Mesendoderm (in vitro differentiated cells): ENCODE measurements around the gene ANKS1A.

Source experiments
- DNase-seq: peaks from one replicate; pipeline ENCODE4 v3.0.0; 2013
- H2AK5ac ChIP-seq: 2 replicates; pipeline ENCODE4 v1.6.1; 2013; ENCODE audit warnings: low read length, inconsistent platforms
- H2BK120ac ChIP-seq: 2 replicates; pipeline ENCODE4 v1.6.1; 2013; ENCODE audit warnings: low read depth, mild to moderate bottlenecking, low read length, moderate library complexity, mixed read lengths
- H2BK15ac ChIP-seq: replicated peaks from 2 replicates; pipeline ENCODE4 v1.6.1; 2013; ENCODE audit warnings: low read depth, mild to moderate bottlenecking, moderate library complexity
- H2BK5ac ChIP-seq: 2 replicates; pipeline ENCODE4 v1.6.1; 2013; ENCODE audit warnings: low read length, inconsistent platforms
- H3K18ac ChIP-seq: 2 replicates; pipeline ENCODE4 v1.6.1; 2013; ENCODE audit warnings: mild to moderate bottlenecking, low read length, mixed read lengths
- H3K23ac ChIP-seq: one replicate; pipeline ENCODE4 v1.6.1; 2013; ENCODE audit warnings: low read length
- H3K27ac ChIP-seq: 2 replicates; pipeline ENCODE4 v1.5.1; 2013; ENCODE audit warnings: low read depth, mild to moderate bottlenecking, inconsistent platforms, low read length, moderate library complexity
- H3K27me3 ChIP-seq: 2 replicates; pipeline ENCODE4 v1.6.1; 2013; ENCODE audit warnings: low read length, control low read depth, mild to moderate bottlenecking, inconsistent platforms; ENCODE audit not compliant: insufficient read depth, poor library complexity
- H3K36me3 ChIP-seq: 2 replicates; pipeline ENCODE4 v1.6.1; 2013; ENCODE audit warnings: low read length, inconsistent platforms; ENCODE audit not compliant: control insufficient read depth, insufficient read depth
- H3K4ac ChIP-seq: one replicate; pipeline ENCODE4 v1.6.1; 2013; ENCODE audit warnings: low read depth, mild to moderate bottlenecking, low read length, moderate library complexity
- H3K4me1 ChIP-seq: 2 replicates; pipeline ENCODE4 v1.6.1; 2013; ENCODE audit warnings: low read depth, low read length, inconsistent platforms; ENCODE audit not compliant: control insufficient read depth
- H3K4me2 ChIP-seq: 2 replicates; pipeline ENCODE4 v1.6.1; 2013; ENCODE audit warnings: low read length
- H3K4me3 ChIP-seq: 2 replicates; pipeline ENCODE4 v1.5.1; 2013; ENCODE audit warnings: mild to moderate bottlenecking, low read length
- H3K56ac ChIP-seq: one replicate; pipeline ENCODE4 v1.6.1; 2013; ENCODE audit warnings: low read length
- H3K79me1 ChIP-seq: 2 replicates; pipeline ENCODE4 v1.6.1; 2013; ENCODE audit warnings: low read length, inconsistent platforms
- H3K79me2 ChIP-seq: 2 replicates; pipeline ENCODE4 v1.6.1; 2013; ENCODE audit warnings: mild to moderate bottlenecking, low read length; ENCODE audit not compliant: control insufficient read depth, insufficient read depth
- H3K9ac ChIP-seq: 2 replicates; pipeline ENCODE4 v1.6.1; 2013; ENCODE audit warnings: low read length, inconsistent platforms
- H4K5ac ChIP-seq: one replicate; pipeline ENCODE4 v1.6.1; 2013; ENCODE audit warnings: low read length
- H4K8ac ChIP-seq: one replicate; pipeline ENCODE4 v1.6.1; 2013; ENCODE audit warnings: low read depth, mild to moderate bottlenecking, control low read depth, low read length, moderate library complexity
- WGBS: extraction: QIAGEN DNeasy Blood & Tissue Kit; methylation state at CpG from one replicate; pipeline ENCODE4 v1.1.7; 2013; ENCODE audit warnings: low lambda C conversion rate, missing lambda C conversion rate; ENCODE audit not compliant: insufficient coverage; ENCODE audit errors: extremely low coverage; 5-methylcytosine and 5-hydroxymethylcytosine counted together

The ANKS1A gene

GRCh38 chr6:35046862-35047261 is 157.8 kb downstream of the ANKS1A start:
- Histone ChIP-seq H3K4me2 (no peak overlapping the region), H3K27me3 (no peaks in the 10 kb centered on the region), H3K4me3 (no peak overlapping the region), H4K5ac (no peak overlapping the region), H3K79me2 (no peaks in the 10 kb centered on the region), H3K4ac (no peak overlapping the region), H3K27ac (no peak overlapping the region), H3K18ac (no peak overlapping the region), H3K56ac (no peak overlapping the region), H2BK5ac (no peak overlapping the region), H4K8ac (no peak overlapping the region), H3K23ac (no peak overlapping the region), H3K9ac (no peak overlapping the region), H2BK15ac (no peak overlapping the region), H2AK5ac (no peak overlapping the region), H3K36me3 (no peaks in the 10 kb centered on the region), H3K79me1 (peaks cover 3% of the 10 kb centered on the region), H3K4me1 (peaks cover 27% of the 10 kb centered on the region), H2BK120ac (no peak overlapping the region)
- no peak for DNase-seq
- no CpG with 5 or more reads among the region's 1 CpG for WGBS

GRCh38 chr6:35047265-35048011 is 158.4 kb downstream of the ANKS1A start:
- peaks cover 27% of the 10 kb centered on the region for H3K4me1 ChIP-seq

GRCh38 chr6:35048031-35048613 is 159.1 kb downstream of the ANKS1A start:
- Histone ChIP-seq H2BK15ac (no peak overlapping the region), H3K27me3 (no peaks in the 10 kb centered on the region), H3K36me3 (no peaks in the 10 kb centered on the region), H2BK120ac (no peak overlapping the region), H2AK5ac (peak overlapping the region; percentile 48), H3K4ac (no peak overlapping the region), H3K27ac (peak overlapping the region; percentile 38), H3K18ac (no peak overlapping the region), H3K56ac (peak overlapping the region; percentile 82), H3K79me1 (peaks cover 3% of the 10 kb centered on the region), H3K23ac (peak overlapping the region; percentile 56), H3K4me1 (peaks cover 24% of the 10 kb centered on the region), H4K8ac (no peak overlapping the region), H4K5ac (no peak overlapping the region), H3K4me2 (no peak overlapping the region), H3K79me2 (no peaks in the 10 kb centered on the region), H3K4me3 (no peak overlapping the region), H2BK5ac (peak overlapping the region; percentile 40), H3K9ac (peak overlapping the region; percentile 16)
- peak; percentile 51 for DNase-seq
- WGBS: no CpG with 5 or more reads among the region's 12 CpGs

More at GRCh38 chr6:35047265-35048011, 158.4 kb downstream of the ANKS1A start:
- no peak overlapping the region for H3K4me2 ChIP-seq
- no peaks in the 10 kb centered on the region for H3K79me2 ChIP-seq
- peaks cover 3% of the 10 kb centered on the region for H3K79me1 ChIP-seq
- no peaks in the 10 kb centered on the region for H3K36me3 ChIP-seq
- H4K8ac ChIP-seq: no peak overlapping the region
- no peak overlapping the region for H2BK15ac ChIP-seq
- H2BK5ac ChIP-seq: no peak overlapping the region
- no peaks in the 10 kb centered on the region for H3K27me3 ChIP-seq
- no CpG with 5 or more reads among the region's 7 CpGs for WGBS
- peak overlapping the region; percentile 82 for H3K56ac ChIP-seq
- H2AK5ac ChIP-seq: peak overlapping the region; percentile 48
- DNase-seq: no peak
- H3K23ac ChIP-seq: no peak overlapping the region
- H3K27ac ChIP-seq: peak overlapping the region; percentile 38
- no peak overlapping the region for H3K9ac ChIP-seq
- no peak overlapping the region for H3K18ac ChIP-seq
- no peak overlapping the region for H4K5ac ChIP-seq
- no peak overlapping the region for H3K4me3 ChIP-seq
- H3K4ac ChIP-seq: no peak overlapping the region
- H2BK120ac ChIP-seq: no peak overlapping the region

GRCh38 chr6:35048631-35049083 is 159.6 kb downstream of the ANKS1A start:
- Histone ChIP-seq H2BK5ac (peak overlapping the region; percentile 45), H3K9ac (no peak overlapping the region), H3K36me3 (no peaks in the 10 kb centered on the region), H2BK120ac (no peak overlapping the region), H4K5ac (no peak overlapping the region), H3K79me2 (no peaks in the 10 kb centered on the region), H3K27ac (peak overlapping the region; percentile 38), H2AK5ac (no peak overlapping the region), H3K4me3 (no peak overlapping the region), H3K27me3 (no peaks in the 10 kb centered on the region), H3K4ac (no peak overlapping the region), H3K79me1 (peaks cover 3% of the 10 kb centered on the region), H3K23ac (peak overlapping the region; percentile 15), H3K18ac (no peak overlapping the region), H3K4me2 (no peak overlapping the region), H2BK15ac (no peak overlapping the region), H4K8ac (no peak overlapping the region), H3K56ac (peak overlapping the region; percentile 82), H3K4me1 (peaks cover 23% of the 10 kb centered on the region)
- DNase-seq: peak; percentile 58
- no CpG with 5 or more reads among the region's 11 CpGs for whole genome bisulfite sequencing

GRCh38 chr6:35049156-35049735 is 160.2 kb downstream of the ANKS1A start:
- H3K4me1 ChIP-seq: peaks cover 20% of the 10 kb centered on the region
- no peak overlapping the region for H3K4me3 ChIP-seq

More at GRCh38 chr6:35049156-35049735, 160.2 kb downstream of the ANKS1A start:
- Histone ChIP-seq H3K27me3 (no peaks in the 10 kb centered on the region), H4K8ac (no peak overlapping the region), H2BK15ac (no peak overlapping the region), H3K36me3 (no peaks in the 10 kb centered on the region), H3K23ac (no peak overlapping the region), H3K4me2 (no peak overlapping the region), H4K5ac (no peak overlapping the region), H3K79me2 (no peaks in the 10 kb centered on the region), H3K9ac (peak overlapping the region; percentile 6), H3K27ac (no peak overlapping the region), H3K79me1 (peaks cover 3% of the 10 kb centered on the region), H3K56ac (peak overlapping the region; percentile 50), H2BK120ac (no peak overlapping the region), H3K18ac (no peak overlapping the region), H2BK5ac (no peak overlapping the region), H2AK5ac (peak overlapping the region; percentile 45), H3K4ac (no peak overlapping the region)
- whole genome bisulfite sequencing: no CpG with 5 or more reads among the region's 10 CpGs
- DNase-seq: no peak
